NCI-H1105 (cell line): ENCODE results near the gene AFAP1.

ENCODE experiments used
- DNase-seq: peaks from one replicate; lab custom pipeline; 2025; lab: John Stamatoyannopoulos, UW

AFAP1 gene

GRCh38 chr4:7767966-7768365 is 171.7 kb downstream of the AFAP1 start:
- DNase-seq = no peak

GRCh38 chr4:7767526-7767925 is 172.1 kb downstream of the AFAP1 start:
- DNase-seq = no peak

DNA sequence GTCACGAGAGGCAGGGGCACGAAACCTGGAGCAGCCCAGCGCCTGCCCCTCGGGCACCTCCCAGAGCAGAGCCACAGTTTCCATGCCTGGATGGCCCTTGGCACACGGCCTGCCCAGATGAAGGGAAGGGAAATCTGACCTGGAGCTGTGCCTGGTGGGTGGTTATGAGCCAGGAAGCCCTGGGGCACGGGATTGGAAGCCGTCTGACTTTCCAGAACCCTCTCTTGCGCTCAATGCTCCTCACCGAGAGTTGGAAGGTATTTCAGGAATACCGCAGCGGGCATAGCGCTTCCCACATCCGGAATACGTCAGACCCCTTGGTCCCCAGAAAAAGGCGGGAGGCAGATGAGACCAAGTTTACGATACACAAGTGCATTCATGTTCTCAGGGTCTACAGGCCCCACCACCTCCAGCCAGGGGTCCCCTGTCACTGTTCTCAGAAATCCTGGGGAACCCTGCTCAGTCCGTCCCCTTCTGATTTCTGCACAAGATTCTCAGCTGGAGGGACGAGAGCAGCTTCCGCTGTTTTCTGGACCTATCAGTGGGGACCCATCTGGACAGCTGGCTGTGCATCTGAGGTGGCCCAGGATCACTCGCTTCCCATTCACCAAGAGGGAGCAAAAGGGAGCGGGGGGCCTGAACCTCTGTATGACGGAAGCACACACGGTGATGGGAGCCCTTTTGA is 172.9 kb downstream of the AFAP1 start:
- no peak for DNase-seq

DNA sequence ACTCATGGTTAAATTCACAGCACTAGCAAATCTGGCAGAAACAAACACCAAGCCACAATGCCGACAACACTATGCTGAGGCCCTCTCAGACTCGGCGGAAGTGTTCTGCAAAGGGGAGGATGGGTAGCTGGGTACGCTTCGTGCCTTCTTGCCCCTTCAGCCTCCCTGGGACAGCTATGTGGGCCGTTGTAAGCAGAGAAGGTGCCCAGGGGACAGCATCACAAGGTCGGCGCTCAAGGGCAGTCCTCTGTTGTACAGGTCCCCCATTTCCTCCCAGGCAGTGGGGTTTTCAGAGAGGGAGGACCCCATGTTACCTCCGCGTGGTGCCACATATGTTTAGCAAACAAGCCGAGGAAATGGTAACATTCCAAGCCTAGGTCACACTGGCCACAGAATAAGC is 173.6 kb downstream of the AFAP1 start:
- DNase-seq = no peak

- no peak for DNase-seq
These were observed 174.0 kb downstream of the AFAP1 start for GRCh38 chr4:7765666-7766065.

GRCh38 chr4:7764466-7764865 is 175.2 kb downstream of the AFAP1 start:
- no peak for DNase-seq

GRCh38 chr4:7763788-7764187 is 175.9 kb downstream of the AFAP1 start:
- no peak for DNase-seq

- DNase-seq = no peak
These were observed 176.6 kb downstream of the AFAP1 start for GRCh38 chr4:7763106-7763505.

DNA sequence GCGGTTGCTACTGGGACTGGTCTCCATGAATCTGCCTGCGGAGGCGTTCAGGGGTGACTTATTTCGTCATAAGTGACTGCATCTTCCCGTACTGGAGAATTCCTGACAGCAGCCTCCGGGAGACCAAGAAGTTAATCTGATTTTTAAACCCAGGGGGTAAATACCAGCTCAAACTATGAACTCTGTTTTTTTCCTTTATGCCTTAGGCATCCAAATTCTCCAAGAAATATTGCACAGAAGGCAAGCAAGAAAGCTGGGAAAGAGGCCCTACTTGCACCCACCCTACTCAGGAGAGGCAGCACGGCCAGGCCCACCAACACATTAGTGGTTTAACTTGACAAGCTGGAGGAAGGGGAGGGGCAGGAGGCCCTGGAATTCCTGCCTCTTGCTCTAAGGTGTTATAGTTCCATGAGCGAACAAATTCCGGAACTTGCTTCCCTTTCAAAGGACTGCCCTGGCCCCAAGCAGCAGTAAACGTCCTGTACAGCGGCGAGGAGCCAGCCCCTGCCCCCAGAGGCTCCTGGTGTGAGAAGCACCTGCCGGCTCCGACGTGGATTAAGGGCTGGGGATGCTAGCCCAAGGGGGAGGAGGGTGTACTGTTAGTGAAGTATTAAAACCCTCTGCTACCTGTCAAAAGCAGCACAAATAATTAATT is 177.2 kb downstream of the AFAP1 start:
- DNase-seq = no peak

DNA sequence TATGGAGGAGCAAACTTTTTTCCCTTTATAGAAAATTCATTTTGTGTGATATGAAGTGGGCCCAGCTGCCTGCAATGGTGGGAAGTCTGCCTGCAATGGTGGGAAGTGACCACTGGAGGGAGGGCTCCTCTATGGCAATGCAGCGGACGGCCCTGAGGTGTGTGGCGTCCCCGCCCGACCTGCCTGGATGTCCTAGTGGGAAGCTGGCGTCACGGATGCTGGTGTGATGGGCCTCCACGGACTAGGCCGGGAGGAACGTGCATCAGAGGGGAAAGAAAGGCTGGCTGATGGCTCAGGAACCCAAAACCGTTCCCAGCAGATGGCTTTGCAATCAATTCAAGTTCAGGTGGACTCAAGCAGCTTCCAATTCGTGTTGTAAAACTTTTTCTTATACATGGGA is 177.9 kb downstream of the AFAP1 start:
- DNase-seq = no peak

DNA sequence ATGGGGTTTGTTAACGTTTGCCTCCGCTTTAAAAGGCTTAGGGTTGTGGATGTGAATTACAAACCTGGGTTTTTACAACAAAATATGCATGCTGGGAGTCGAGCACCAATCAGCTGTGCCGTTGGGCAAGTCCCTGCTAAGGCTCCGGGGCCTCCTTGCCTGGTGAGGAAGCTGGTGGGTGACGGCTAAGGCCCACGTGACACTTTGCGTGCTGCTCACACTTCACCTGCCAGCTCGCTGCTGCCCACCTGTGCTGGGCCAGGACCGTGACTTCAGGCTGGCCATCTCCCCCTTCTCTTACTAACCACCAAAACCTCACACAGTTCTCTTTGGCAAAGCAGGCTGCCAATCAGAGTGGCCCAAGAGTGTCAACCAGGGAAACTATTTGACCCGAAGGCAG is 178.3 kb downstream of the AFAP1 start:
- no peak for DNase-seq

DNA sequence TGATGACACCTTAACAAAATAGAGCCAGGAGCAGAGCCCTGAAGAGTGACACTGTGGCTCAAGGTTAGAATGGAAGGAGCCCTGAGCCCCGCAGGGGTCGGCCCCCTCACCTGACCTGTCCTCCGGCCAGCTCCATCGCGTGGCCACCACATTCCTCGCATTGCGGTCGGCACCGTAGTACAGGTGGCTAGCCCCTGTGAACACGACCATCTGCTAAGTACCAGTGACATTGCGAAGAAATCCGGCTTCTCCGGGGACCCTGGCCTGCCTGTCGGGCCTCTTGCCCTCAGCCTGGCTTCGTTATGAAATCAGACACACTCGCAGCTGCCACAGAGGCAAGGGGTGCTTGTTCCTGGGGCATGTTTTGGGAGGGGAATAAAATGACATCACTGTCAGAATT is 179.0 kb downstream of the AFAP1 start:
- DNase-seq = no peak

DNA sequence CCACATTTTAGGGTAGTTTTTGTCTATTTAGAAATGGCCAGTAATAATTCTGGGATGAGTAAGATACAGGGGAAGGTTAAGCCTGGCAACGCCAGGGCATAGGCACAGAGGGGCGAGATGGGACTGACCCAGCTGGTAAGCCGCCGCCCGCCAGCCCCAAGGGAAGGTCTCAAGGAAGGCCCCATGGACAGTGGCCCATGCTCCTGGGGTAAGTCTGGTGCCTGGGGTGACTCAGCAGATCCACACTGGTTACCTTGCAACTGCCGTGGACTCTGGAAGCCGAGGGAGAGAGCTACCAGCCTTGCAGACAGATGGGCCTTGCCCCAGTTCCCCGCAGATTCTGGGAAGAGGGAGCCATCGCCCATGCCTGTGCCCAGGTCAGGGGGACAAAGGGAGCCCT is 179.4 kb downstream of the AFAP1 start:
- DNase-seq = no peak

- DNase-seq = no peak
These were observed 180.0 kb downstream of the AFAP1 start for GRCh38 chr4:7759635-7760034.

DNA sequence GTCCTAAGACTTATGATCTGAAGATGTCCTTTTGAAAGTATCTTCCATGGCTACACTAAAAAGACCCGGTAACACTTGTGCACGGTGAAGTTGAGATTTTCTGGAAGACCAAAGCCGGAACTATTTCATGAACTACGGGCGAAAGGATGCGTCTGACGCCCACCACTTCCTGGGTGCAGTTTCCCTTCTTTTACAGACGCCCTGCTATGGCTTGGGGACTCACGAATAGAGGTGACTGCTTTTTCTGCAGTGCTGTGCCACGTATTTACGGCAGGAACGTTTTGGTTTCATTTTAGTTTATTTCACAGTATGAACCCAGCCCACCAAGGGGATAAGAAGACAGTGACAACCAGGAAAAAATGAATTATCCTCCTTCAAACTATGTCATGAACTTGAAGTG is 180.4 kb downstream of the AFAP1 start:
- DNase-seq = no peak

DNA sequence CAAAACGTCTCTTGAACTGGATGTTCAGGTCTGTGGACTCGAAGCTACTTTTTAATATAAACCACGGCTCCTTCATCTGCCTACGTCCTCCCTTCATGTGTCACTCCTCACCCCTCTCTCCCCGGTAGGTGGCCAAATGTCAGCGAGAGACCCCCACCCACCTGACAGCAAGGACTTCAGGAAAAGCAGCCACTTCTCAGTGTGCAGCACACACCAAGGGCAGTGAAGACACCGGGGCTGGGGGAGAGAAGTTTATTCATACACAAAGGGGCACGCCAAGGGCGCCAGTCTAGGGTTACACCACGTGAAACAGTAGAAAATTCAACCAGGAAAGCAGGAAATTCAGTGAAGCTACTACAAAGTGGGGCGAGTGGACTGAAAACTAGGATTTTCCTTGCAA is 181.2 kb downstream of the AFAP1 start:
- DNase-seq = no peak

- DNase-seq = no peak
These were observed 181.9 kb downstream of the AFAP1 start for GRCh38 chr4:7757501-7758471.

GRCh38 chr4:7756561-7757355 is 182.9 kb downstream of the AFAP1 start:
- DNase-seq = no peak

DNA sequence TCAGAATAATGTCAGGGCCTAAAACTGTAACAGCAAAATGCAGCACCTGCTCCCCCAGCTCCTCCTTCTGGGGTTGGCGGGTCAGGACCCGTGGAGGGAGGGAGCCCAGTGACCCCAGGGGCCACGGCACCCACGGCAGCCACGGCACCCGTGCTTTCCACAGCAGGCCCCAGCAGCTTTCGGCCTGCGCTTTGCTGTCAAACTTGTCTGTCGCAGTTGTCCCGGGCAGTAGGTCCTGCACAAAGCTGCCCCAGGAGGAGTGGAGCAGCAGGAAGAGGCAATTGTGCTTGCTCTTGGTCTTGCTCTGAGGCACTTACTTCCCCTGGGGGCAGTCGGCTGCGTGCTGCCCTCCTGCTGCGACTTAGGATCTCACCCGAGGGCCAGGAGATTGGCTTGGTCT is 183.6 kb downstream of the AFAP1 start:
- no peak for DNase-seq

- DNase-seq = no peak
These were observed 184.1 kb downstream of the AFAP1 start for GRCh38 chr4:7755561-7755960.

DNA sequence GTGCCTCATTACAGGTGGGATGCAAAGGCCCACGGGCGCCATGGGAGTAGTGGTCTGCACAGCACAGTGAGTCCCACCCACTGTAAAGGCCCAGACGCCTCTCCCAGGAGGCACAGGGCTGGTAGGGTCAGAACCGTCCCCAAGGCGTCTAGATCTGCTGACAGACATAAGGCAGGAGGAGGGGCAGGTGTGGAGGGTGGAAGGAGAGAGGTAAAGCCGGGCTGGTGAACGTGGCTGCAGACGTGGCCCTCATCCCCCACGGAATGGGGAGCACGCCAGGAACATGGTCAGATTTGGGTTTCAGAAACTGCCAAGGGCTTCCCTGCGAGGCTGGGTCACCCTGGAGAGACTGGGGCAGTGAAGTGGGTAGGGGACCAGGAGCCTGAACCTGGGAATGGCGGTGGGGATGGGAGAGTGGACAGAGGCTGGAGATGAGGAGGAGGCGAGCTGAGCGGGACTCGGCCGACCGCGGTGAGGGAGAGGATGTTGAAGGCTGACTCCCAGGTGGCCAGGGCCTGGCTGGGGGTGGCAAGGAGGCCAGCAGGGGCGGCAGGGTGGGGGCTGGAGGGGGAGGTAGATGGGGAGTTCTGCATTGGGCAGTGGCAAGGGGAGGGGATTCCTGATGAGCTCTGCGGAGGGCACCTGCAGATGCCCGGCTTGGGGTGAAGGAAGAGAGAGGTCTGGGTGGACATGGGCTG is 184.9 kb downstream of the AFAP1 start:
- DNase-seq = no peak
